Activated CD8-positive, alpha-beta memory T cell treated with anti-CD3 and anti-CD28 coated beads for 4 hours (primary cell): ENCODE data around the gene PDXP.
A peak's percentile ranks its signal among the peaks of the same experiment; 100 is the strongest.
"Not testable (repeated sequence)": the region's sequence is repeated elsewhere in the genome, so short reads cannot be mapped to it uniquely, and the experiment has no call there.

Experiments used
- DNase-seq, 2 donors: peaks; one replicate each; pipeline ENCODE4 v3.0.0-alpha.2; 2020; ENCODE audit warnings: low read depth in 2 of 2

The PDXP gene

GRCh38 chr22:37658133-37659065 is at the start of gene PDXP:
Gene PDXP (plus strand): TSS chr22:37658723. CDS start chr22:37658783, 60 bp downstream.
- peak; percentile 92 to 97 for DNase-seq

GRCh38 chr22:37609240-37610152 is 49.0 kb upstream of the PDXP start:
- DNase-seq = no peak

DNA sequence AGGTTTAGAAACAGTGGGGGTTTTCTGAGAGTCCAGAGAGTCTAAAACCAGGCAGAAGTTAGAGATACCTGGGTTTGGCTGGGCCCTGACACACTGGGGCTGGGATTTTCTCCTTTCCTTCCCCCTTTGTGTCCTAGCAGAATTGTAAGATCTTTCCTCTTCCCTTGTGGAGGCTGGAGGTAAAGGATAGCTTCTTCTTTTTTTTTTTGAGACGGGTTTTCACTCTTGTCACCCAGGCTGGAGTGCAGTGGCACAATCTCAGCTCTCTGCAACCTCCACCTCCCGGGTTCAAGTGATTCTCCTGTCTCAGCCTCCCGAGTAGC is 48.4 kb upstream of the PDXP start:
- not testable (repeated sequence) for DNase-seq

GRCh38 chr22:37610480-37611129 is 47.9 kb upstream of the PDXP start:
- DNase-seq = no peak

DNA sequence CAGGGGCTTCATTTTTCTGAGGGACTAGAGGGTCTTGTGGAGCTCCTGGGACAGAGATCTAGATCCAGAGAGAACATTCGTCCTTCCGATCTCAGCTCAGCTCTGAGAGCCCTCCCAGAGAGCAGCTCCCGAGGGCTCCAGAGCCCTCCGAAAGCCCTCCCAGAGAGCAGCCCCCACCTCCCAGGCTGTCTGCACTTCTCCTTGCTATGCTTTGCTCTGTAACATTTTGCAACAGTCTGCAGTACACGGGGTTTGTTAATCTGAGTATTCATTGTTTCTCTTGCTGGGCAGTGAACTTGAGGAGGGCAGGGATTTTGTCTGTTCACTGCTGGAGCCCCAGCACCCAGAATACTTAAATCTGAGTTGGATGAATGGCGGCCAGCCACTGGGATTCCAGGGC is 47.3 kb upstream of the PDXP start:
- no peak for DNase-seq

DNA sequence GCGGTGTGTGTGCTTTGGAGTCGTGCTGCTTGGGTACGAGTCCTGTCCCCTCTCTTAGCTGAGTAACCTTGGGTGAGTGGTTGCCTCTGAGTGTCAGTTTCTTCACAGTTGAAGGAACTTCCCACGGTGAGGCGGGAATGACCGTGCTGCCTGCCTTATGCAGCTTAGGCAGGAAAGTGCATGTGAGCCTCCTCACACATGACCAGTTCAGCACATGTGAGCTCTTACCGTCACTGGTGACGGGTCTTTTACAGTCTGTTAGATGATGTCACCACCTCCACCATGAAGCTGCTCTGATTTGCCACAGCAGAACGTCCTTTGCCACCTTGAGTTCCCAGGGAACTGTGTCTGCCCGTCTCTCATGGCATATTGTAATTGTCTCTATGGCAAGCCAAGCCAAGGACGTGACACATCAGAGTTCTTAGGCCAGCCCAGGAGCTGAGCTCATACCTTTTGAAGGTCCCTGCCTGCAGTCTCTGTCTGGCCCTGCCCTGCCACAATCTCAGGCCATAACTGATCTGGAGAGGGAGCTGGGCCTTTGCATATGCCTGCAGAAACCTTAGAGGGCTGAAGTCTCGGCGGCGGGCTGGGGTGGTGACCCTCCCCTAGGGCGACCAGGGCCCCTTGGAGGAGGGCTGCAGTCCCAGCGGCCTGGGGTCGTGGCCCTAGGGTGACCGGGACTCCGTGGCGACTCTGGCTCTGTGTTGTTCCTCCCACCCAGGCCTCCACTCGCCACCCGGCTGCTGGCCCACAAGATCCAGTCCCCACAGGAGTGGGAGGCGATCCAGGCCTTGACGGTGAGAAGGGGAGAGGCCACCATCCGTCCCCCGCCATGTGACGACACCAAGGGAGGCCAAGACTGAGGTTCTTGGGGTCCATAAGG is 42.1 kb upstream of the PDXP start:
- DNase-seq = no peak

DNA sequence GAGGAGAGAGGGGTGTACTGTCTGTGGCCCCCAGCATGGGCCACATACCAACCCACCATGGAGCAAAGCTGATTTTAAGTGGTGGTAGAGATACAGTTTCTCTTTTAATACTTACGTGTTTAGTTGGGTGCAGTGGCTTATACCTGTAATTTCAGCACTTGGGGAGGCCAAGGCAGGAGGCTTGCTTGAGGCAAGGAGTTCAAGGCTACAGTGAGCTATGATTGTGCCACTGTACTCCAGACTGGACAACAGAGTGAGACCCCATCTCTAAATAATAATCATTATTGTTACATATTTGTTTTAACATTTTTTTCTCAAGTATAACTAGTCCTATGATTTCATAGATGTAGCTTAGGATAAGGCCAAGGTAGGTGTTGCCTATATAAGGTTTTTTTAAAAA is 41.1 kb upstream of the PDXP start:
- no peak for DNase-seq

DNA sequence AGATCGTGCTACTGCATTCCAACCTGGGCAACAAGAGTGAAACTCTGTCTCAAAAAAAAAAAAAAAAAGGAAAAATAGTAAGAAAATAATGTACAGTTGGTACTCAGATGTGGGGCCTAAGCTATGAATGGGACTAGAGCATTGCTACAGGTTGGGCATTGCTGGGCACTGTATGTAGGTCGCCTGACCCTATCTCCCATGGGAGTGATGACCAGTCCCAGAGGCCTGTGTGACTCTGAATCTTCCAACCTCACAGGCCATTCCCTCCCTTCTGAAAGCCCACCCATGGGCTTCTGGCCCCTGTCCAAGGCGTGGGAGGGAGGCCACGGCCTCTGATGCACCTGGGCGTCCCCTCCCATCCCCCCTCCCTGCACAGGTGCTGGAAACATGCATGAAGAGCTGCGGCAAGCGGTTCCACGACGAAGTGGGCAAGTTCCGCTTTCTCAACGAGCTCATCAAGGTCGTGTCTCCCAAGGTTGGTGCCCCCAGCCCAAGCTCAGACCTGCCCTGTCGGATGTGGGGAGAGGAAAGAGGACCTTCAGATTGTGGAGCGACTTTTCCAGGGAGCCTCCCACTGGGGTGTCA is 40.4 kb upstream of the PDXP start:
- no peak for DNase-seq

DNA sequence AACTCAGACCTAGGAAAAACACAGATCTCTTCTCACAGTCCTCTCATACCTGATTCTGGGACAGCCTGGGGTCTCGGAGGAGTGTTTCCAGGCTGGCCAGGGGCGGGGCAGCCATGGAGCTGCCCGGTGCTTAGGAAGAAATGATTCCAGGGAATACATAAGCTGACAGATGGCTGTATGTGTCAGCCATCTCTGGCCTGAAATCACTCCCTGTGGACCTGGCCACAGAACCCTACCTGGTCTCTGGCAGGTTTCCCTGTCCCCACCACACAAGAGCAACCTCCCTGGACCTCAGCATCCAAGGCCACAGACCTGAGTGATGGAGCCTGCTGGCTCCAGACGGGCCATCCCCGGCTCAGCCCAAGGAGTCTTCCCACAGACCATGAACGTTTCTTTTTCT is 39.8 kb upstream of the PDXP start:
- DNase-seq = no peak

GRCh38 chr22:37619991-37620390 is 38.5 kb upstream of the PDXP start:
- DNase-seq = no peak

- no peak for DNase-seq
Observed at GRCh38 chr22:37621352-37621860, 37.1 kb upstream of the PDXP start.

GRCh38 chr22:37623075-37624016 is 35.2 kb upstream of the PDXP start:
- DNase-seq = peak; percentile 57 to 58

- DNase-seq = no peak
Observed at GRCh38 chr22:37624017-37624365, 34.5 kb upstream of the PDXP start.

DNA sequence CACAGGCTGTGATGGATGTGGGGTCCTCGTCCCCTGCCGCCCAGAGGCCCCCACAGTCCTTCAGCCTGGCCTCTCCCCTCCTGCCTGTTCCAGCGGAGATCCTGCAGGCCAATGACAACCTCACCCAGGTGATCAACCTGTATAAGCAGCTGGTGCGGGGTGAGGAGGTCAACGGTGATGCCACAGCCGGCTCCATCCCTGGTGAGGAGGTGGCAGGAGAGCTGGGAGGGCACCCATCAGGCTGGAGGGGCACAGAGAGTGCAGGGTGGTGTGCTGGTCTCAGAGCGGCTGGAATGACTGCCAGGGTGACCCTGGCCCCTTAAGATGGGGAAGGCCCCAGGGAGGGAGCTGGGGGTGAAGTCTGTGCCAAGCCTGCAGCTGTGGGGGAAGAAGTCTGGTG is 33.6 kb upstream of the PDXP start:
- no peak for DNase-seq

GRCh38 chr22:37625737-37626136 is 32.8 kb upstream of the PDXP start:
- no peak for DNase-seq

DNA sequence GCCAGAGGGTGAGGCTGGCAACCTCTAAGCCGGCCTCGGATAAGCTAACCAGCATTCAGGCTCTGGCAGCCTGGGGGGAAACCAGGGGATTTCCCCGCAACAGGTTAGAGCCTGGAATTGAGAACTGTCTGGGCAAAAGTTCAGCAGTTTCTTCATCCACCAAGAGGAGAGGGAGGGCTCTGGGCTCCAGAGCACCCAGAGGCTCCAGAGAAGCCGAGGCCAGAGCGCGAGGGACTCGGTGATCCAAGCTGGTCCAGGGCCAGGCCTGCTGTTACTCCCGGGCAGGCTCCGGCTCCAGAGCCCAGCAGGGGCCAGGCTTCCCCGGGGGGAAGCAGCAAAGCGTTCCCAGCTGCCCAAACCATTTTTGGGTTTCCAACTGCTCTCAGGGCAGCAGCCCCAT is 32.4 kb upstream of the PDXP start:
- no peak for DNase-seq

GRCh38 chr22:37626556-37627075 is 31.9 kb upstream of the PDXP start:
- DNase-seq = no peak

- DNase-seq = no peak
Observed at GRCh38 chr22:37627121-37627520, 31.4 kb upstream of the PDXP start.

DNA sequence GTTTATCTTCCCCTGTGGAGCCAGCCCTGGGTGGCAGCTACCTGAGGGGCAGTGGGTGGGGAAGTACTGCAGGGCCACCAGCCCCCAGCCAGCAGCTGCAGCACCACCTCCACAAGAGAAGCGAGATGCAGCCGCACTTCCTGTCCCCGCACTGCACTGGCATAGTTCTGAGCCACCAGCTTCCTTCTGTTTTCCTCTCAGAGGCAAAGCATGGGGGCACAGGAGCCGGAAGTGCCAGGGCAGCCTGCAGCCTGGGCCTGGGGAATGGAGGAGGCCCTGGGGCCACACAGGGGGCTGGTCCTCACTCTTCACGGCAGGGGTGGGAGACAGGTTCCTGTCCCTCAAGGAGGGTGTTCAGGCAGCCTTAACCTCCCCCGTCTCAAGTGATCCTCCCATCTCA is 31.0 kb upstream of the PDXP start:
- DNase-seq = no peak
